ENCODE measurements around the gene GDF10.

The GDF10 gene

DNA sequence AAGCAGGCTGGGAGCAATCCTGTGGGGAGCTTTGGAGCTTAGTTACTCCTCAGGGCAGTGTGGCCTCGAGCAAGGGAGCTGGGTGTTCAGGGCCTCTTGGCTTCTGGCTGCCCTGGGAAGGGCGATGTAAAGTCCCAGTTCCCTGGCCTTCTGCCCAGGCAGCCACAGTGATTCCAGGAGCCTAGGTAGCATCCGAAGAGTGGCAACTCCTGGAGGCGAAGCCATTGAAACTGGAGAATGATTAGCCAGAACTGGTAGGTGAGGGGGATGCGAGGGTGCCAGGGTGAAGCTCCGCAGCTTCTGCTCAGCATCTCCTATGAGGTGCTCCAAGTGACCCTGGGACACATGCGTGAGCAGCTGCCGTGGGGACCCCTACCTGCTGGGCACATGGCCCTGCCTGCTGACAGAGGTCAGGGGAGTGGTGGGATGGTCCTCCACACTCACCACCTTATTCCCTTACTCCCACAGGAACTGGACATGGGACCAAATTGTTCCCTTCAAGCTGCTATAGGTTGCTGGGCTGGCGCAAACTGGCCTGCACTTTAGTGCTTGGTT lies 14.5 kb downstream of the GDF10 start:
- DNase-seq (ENCODE audit: low spot score): no peak

DNA sequence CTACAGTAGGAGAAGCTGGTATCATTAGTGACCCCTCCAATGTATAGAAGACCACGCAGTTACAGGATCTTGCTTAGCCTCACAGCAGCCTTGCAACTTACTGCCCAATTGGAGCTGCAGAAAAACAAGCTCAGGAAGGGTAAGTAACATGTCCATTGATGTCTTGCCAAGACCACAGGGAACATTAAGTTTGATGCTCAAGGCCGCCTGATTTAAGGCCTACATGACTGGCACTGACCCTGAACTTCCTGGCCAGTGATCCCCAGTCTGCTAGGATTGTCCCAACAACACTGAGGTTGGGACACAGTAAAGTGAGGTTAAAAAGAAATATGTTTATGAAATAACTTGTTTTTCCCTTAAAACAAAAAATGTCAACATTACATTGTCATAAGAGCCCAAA lies 15.4 kb downstream of the GDF10 start:
- no peak for DNase-seq (ENCODE audit: low spot score)

DNA sequence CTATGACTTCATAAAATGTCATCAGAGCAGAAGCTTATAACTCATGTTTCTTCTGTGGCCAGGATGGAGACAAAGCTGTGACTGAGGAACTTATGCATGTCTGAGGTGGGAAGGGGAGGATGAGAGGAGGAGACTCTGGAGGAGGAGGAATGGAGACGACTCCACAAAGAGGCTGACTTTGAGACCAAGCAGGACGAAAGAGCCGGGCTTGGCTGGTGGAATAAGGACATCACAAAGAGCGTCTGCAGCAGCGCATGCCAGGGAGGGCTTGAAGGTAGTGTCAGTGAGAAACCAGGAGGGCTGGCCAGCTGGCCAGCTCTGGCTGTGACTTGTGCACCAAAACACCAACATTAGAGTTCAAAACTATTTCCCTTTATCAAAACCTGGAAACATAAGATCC lies 16.1 kb downstream of the GDF10 start:
- no peak for DNase-seq (ENCODE audit: low spot score)

DNA sequence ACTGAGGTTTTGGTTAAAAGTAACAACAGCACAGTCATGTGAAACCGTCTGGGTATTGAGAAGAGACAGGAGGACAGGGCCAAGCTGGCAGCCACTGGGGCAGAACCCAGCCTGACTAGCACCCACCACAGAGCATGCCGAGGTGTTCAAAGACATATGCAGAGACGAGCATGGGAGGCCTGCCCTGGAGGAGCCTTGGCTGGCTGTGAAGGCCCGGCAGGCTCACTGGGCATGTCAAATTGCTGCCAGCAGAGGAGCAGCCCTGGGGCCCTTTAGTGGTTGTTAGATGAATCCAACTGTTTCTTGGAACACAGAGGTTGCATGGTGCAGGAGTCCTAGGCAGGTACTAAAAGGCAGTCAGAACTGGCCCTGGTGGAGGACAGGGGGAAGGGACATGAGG lies 17.3 kb downstream of the GDF10 start:
- no peak for DNase-seq (ENCODE audit: low spot score)

DNA sequence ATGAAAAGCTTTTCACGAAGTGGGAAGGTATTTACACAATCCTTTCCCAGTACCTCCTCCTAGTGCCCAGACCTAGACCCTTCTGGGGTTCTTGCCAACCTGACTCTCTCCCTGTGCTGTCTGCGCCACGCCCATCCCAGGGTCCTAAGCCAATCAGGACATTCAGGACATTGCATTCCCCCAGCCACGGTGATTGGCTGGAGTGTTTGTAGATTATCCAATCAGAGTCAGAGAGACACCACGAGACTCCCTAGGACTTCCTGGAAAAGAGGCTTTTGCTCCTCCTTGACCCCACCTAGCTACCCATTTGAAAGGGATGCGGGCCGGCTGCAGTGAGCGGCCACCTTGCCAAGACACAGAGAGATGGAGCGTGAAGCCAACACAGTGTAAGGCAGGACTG lies 18.7 kb downstream of the GDF10 start:
- peak; percentile 14 for DNase-seq (ENCODE audit: low spot score)

DNA sequence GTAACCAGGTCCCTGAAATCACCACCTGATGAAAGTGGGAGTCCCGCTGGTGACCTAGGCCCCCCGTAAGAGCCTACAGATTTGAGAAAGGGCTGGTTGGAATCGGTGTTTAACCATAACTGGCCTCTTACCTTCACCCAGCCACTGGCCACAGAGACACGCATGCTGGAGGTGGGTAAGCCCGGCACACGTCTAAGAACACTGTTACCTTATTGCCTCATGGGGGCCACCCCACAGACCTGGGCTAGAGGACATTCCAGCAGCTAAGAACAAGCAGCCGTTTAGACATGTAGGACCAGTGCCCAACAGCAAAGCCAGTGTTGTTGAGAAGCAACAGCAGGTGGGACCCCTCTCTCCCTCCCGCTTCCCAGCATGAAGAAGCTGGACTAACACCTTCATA lies 19.8 kb downstream of the GDF10 start:
- DNase-seq (ENCODE audit: low spot score): no peak

DNA sequence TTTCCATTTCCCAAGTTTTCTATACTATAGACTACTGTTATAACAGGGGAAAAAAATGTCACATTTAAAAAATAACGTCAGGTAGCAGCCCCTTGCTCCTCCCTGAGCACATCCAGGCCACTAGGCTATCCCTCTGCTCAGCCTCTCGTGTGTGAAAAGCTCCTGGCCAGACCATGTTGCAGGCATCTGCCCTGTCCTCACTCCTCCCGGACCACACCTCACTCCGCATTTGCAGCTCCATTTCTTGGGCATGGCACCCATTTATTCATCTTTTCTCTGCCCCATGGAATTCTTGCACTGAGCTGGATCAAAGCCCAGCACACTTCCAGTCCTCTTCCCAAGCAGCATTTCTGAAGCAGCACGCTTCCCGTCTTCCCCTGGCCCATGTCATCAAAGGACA lies 20.8 kb downstream of the GDF10 start:
- no peak for DNase-seq (ENCODE audit: low spot score)

DNA sequence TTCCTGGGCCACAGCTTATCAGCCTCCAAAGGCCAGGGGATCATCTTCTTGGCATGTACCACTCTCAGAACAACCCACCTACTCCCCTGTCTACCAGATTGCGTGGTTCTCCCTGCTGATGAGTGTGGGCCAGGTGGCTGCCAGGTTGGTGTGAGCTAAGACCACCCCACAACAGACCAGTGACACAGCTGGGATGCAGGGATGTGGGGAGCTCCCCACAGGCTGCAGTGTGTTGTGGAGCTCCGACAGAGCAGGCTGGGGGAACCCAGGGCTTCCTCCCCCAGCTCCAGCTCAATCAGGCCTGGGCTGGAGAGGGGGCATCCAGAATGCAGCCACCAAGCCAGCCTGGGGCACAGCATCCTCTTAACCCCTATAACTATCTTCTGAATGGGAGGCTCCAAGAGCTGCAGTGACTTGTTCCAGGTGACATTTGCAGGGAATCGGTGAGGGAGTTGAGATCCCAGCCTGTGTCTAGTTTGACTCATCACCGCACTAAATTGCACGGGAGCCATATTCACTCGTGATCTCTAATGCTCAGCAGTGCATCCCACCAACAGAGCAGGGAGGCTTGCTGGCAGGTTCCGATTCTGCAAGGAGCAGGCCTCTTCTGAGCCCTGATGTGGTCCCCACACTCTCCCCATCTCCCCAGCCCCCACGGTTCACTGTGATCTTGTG lies 21.7 kb downstream of the GDF10 start:
- no peak for DNase-seq (ENCODE audit: low spot score)

DNA sequence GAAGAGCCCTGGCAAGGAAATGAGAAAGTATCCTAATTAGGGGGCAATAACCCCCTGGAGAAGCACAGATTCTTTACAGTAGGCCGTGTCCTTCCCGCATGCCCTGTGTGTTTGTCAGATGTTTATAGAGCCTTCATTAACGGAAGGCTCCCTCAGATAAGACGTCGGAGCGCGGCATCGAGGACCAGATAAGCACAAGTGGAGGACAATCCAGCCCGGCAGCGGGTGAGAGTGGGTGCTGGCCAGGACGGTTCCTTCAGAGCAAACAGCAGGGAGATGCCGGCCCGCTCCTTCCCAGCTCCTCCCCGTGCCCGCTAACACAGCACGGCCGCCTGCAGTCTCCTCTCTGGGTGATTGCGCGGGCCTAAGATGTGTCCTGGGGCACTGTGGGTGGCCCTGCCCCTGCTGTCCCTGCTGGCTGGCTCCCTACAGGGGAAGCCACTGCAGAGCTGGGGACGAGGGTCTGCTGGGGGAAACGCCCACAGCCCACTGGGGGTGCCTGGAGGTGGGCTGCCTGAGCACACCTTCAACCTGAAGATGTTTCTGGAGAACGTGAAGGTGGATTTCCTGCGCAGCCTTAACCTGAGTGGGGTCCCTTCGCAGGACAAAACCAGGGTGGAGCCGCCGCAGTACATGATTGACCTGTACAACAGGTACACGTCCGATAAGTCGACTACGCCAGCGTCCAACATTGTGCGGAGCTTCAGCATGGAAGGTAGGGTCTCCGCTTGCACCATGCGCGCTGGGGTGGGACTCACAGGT lies 22.5 kb downstream of the GDF10 start, which contains the start of gene GDF2:
GDF2 (plus strand) TSS at position 155 of the 762 bp plus-strand sequence; CDS start at position 370, 215 bp downstream.
- no peak for DNase-seq (ENCODE audit: low spot score)

DNA sequence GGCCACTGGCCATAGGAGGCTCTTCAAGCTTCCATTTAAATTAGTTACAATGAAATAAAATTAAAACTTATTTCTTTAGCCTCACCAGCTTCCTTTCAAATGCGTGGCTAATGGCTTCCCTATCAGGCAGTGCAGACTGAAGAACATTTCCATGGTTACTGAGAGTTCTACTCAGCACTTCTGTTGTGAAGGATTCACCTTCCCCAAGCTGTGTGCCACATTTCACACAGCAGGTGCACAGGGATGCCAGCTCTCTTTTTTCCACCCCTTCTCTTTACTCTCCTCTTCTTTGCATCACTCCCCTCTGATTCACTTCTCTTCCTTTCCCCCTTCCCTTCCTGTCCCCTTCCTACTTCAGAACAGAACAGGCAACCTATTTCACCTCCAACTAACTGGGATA lies 23.1 kb downstream of the GDF10 start:
- DNase-seq (ENCODE audit: low spot score): no peak

DNA sequence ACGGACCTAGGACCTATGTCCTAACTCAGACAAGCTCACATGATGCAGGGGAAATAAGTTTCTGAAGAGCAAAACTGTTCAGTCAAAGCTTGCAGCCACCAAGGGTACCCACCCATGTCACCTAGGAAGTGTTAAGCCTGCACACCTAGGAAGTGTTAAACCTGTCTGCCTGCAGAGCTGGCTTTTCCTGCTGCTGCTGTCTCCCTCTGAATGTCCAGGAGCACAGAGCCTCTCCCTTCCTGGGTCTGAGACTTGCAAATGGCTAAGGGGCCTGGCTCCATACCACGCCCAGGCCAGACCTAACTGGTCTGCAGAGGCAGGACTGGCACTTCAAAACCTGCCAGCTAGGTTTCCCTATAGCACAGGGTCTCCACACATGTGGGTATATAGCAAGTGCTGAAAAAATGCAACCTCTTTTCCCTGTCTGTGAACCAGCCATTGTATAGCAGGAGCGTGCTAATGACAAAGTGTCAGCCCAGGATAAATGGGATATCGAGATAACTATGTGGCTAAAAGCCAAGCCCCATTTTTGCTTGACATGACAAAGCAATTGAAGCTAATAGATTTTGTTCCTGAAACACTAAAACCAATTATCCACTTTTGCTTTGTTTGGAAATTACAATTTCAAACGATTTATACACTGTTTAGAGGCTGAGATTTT lies 23.8 kb downstream of the GDF10 start:
- no peak for DNase-seq (ENCODE audit: low spot score)

DNA sequence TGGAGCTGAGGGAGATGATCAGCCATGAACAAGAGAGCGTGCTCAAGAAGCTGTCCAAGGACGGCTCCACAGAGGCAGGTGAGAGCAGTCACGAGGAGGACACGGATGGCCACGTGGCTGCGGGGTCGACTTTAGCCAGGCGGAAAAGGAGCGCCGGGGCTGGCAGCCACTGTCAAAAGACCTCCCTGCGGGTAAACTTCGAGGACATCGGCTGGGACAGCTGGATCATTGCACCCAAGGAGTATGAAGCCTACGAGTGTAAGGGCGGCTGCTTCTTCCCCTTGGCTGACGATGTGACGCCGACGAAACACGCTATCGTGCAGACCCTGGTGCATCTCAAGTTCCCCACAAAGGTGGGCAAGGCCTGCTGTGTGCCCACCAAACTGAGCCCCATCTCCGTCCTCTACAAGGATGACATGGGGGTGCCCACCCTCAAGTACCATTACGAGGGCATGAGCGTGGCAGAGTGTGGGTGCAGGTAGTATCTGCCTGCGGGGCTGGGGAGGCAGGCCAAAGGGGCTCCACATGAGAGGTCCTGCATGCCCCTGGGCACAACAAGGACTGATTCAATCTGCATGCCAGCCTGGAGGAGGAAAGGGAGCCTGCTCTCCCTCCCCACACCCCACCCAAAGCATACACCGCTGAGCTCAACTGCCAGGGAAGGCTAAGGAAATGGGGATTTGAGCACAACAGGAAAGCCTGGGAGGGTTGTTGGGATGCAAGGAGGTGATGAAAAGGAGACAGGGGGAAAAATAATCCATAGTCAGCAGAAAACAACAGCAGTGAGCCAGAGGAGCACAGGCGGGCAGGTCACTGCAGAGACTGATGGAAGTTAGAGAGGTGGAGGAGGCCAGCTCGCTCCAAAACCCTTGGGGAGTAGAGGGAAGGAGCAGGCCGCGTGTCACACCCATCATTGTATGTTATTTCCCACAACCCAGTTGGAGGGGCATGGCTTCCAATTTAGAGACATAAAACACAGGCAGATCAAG lies 25.6 kb downstream of the GDF10 start:
- DNase-seq (ENCODE audit: low spot score): no peak

DNA sequence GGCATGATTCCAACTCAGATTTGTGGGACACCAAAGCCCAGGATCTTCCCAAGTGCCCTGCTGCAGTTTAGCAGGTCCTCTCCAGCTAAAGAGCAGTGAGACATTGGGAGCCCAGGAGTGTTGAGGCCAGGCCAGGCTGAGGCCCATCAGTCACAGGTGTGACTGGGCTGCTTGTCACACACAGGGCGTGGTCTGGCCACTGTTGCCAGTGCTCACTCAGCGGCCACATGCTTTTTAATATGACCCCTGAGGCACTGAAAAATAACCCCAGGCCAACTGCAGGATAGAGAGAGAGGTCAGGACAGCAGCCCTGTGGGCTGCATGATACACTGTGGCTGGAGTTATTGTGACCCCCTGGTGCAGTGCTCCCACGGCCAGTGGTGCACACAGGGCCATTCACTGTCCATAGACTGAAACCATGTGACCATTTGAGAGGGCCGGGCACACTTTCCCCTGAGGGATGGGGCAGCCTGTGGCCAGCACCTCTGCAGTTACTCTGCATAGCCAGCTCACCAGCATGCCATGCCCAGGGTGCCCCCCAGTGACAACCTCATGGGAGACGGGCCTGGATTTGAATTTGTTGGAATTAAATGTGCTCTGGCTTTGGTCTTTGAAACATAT lies 26.4 kb downstream of the GDF10 start:
- DNase-seq (ENCODE audit: low spot score): peak; percentile 35

DNA sequence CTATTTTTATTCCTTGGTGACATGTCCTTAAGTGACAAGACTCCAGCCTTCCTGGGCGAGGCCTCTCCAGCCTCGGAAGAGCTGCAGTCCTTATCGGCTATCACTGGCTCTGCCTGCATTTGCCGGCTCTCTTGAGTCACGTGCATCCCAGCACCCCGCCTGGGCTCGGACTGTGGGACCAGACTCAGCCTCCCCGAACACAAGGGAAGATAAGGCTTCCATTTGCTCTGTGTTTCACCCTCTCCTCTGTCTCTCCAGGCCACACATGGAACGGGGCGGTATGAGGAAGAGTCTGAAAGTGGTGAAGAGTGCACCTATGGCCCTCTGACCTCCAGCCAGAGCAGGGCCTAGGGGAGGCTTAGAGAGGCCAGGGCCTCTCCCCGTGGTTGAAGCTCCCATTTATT lies 26.9 kb downstream of the GDF10 start:
- no peak for DNase-seq (ENCODE audit: low spot score)

DNA sequence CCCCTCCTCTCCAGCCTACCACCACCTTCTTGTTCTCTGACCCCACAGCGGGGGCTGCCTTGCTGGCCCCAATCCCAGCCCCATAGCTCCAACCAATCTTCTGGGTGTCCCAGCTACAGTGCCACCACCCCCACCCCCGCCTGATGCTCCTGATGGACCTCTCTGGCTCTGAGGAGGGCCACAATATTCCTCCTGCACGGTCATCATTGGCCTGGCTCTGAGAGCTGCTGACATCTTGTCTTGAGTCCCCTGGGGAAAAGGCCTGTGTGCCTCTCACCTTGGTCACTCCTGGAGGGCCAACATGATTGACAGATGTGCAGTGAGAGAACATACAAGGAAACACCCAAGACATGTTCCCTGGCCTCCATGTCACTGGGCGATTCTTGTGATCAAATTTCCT lies 29.9 kb downstream of the GDF10 start:
- DNase-seq (ENCODE audit: low spot score): no peak

DNA sequence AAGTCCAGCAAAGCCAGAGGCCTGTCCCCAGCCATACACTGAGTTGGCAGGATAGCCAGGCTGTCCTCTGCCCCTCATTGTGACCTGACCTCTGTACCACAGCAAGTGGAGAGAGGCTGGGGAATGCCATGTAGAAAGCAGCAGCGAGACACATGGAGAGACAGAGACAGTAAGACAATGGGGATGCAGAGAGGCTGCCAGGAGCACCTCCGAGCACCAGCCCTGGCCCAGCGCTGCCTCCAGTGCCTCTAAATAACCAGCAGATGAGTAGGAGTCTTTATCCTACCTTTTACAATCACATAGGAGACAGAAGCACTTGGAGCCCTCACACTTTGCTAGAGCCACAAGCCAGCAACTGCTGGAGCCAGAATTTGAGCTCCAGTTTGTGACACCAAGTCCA lies 30.4 kb downstream of the GDF10 start:
- no peak for DNase-seq (ENCODE audit: low spot score)

DNA sequence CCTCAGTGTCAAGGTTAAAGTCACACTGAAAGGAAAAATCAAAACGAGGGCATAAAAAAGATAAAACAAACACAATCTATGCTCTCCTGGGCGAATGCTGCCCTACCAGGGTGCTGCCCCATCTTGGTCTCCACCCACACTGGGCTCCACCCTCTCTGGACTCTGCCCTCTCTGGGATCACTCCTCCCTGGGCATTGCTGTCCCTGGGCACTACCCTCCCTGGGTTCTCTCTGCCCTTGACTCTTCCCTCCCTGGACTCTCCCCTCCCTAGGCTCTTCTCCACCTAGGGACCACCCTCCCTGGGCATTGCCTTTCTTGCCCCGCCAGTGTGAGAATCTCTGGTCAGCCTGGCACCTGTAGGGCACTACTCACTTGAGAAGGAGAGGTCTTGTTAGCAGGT lies 30.8 kb downstream of the GDF10 start:
- DNase-seq (ENCODE audit: low spot score): no peak

DNA sequence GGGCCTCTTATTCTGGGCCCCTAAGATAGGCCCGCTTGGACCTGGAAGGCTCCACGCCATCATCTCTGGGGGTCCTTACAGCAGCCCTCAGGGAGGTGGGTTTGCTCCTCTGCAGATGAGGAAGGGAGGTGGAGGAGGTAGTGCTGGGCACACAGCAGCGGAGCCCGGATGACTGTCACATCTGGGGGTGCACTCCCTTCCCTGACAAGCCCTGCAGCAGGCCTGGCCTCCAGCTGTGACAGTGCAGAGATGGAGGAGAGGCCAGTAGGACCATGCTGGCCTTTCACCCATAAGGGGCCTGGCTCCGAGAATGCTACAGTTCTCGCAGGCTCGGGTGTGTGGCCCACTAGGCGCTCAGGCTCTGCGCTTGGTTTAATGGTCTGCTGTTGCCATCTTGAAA lies 31.5 kb downstream of the GDF10 start:
- DNase-seq (ENCODE audit: low spot score): no peak

DNA sequence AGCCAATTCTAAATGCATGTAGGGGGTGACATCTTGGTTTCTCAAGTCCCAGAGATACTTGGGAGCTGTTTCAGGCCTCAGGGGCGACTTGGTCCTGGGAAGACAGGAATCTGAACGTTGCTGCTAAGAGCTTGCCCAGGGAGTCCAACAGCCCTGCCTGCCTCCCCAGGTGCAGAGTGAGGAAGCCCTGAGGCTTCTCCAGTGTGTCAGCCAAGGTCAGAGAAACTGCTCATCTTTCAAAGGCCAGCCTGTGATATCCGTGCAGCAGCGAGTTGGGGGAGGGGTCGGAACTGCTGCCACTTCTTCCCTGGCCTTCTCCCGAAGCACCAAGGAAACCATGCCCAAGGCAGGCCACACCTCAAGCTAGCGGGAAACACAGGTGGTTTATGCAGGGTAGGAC lies 32.0 kb downstream of the GDF10 start:
- no peak for DNase-seq (ENCODE audit: low spot score)

DNA sequence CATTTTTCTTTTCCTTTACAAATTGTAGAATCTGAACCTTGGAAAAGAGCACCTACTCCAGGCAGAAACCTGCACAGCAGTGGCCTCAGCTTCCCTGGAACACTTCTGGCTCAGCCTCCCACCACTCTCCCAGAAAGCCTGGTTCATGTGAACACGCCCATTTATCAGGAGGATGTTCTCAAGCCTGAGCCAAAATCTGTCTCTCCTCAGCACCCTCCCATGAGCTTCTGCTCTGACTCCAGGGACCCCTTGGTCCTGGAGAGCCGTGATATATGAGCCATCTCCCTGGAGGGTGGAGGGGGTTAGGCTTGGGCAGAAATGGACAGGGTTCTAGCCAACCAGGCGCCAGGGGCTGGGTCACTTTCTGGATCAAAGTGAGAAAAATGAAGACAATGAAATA lies 32.4 kb downstream of the GDF10 start:
- DNase-seq (ENCODE audit: low spot score): no peak

DNA sequence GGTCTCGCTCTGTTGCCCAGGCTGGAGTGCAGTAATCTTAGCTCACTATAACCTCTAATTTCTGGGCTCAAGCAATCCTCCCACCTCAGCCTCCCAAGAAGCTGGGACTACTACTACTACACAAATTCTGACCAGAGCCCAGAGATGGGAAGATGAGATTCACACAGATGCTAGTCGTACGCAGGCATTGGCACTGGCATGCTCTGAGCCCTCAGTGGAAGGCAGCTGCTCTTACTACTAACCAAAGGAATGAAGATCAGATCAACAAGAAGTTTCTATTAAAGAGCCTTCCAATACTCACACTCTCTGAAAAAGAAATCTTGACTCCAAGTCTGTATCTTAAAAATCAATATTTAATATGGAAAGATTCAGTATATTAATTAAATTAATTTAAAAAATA lies 32.9 kb downstream of the GDF10 start:
- DNase-seq (ENCODE audit: low spot score): no peak

Measured in RKO (cell line).